T1000 (cell line): ENCODE measurements around the gene ZCCHC10.
"Not testable (repeated sequence)": the region's sequence is repeated elsewhere in the genome, so short reads cannot be mapped to it uniquely, and the experiment has no call there.

Experiments
- DNase-seq: peaks from one replicate; lab custom pipeline; 2025; ENCODE audit warnings: mixed read lengths; lab: John Stamatoyannopoulos, UW

Gene ZCCHC10

DNA sequence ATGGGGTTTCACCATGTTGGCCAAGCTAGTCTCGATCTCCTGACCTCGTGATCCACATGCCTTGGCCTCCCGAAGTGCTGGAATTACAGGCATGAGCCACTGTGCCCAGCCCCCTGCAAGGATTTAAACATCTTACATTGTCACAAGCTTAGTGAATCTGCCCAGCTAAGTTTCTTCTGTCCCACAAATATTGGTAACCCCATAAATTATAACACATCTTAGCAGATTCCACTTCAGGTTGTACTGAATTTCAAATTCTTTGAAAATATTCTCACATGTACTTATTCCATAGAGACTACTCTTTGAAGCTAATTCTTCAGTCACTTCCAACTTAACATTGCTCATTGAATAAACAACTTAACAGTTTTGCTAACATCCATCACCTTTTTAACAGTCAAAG lies 49.5 kb downstream of the ZCCHC10 start:
- no peak for DNase-seq

DNA sequence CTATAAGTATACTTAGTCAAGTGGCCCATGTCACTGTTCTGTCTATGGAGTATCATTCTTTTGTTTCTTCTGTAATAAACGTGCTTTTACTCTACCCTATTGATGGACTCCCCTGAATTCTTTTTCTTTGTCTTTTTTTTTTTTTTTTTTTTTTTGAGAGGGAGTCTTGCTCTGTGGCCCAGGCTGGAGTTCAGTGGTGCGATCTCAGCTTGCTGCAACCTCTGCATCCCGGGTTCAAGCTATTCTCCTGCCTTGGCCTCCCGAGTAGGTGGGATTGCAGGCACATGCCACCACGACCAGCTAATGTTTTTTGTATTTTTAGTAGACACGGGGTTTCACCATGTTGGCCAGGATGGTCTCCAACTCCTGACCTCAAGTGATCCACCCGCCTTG lies 53.9 kb downstream of the ZCCHC10 start:
- not testable (repeated sequence) for DNase-seq

DNA sequence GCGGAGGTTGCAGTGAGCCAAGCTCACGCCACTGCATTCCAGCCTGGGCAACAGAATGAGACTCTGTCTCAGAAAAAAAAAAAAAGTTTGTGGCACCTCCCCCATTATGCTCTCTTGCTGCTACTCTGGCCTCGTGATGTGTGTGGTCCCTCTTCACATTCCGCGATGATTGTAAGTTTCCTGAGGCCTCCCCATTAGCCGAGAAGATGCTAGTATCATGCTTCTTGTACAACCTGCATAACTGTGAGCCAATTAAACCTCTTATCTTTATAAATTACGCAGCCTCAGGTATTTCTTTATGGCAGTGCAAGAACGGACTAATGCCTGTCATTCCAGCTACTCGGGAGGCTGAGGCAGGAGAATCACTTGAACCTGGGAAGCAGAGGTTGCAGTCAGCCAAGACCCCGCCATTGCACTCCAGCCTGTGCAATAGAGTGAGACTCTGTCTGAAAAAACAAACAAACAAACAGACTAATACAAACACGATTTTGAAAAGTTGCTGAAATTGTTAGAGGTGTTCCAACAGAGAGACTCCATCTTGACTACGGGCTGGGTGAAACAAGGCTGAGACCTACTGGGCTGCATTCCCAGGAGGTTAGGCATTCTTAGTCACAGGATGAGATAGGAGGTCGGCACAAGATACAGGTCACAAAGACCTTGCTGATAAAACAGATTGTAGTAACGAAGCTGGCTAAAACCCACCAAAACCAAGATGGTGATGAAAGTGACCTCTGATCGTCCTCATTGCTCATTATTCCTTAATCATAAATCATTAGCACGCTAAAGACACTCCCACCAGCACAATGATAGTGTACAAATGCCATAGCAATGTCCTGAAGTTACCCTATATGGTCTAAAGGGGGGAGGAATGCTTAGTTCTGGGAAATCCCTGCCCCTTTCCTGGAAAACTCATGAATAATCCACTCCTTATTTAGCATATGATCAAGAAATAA lies 54.6 kb downstream of the ZCCHC10 start:
- DNase-seq: peak; percentile 21

DNA sequence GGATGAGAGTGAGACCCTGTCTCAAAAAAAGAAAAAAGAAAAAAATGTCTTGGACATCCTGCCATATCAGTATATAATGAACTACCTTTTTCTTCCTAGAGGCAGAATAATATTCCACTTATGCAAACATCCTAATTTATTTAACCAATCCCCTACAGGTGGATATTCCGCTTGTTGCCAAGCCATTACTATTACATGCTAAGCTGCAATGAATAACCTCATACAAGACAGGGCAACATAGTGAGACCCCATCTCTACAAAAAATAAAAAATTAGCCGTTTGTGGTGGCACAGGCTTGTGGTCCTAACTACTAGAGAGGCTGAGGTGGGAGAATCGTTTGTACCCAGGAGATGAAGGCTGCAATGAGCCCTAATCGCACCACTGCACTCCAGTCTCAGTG lies 61.2 kb downstream of the ZCCHC10 start:
- DNase-seq: no peak

DNA sequence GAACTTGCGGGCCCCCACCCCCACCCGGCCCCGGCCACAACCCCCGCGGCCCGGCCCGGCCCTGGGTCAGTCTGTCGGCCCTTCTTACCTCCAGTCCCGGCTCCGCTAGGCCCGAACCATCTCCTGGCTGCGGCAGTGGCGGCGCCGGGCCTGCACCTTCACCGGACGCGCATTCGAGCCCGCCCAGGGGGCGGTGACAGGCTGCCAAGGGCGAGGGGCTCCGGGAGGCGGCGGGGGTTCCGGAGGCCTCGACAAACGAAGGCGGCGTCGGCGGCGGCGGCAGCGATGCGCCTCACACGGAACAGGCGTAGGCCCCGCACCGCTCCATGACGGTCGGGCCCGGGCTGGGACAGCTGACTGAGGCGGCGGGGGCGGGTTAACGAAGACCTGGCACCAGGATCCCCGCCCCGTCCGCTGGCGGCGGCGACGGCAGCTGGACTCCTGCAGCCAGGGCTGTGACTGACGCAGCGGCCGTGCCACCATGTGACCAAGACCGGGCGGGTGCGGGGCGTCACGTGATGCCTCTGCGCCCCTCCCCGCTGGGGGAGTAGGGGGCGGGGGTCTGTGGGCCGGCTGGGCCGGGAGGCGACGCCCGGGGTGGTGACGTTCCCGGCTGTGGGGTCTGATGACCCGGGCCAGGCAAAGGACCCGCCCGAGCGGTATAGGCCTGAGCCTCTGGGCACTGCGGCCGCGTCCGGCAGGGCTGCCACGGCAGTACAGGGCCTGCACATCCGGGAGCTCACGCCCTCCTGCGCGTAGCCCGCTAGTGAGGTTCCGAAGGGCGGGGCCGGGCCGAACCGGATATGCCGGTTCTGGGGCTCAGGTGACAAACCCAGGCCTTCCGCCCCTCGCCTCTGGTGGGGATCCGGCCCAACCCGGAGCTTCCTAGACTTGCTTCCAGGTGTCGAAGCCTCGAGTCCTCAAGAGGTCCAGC lies 62.9 kb downstream of the ZCCHC10 start, which contains the start of gene AFF4:
Gene AFF4, minus strand, starts transcription at position 464 of the 934 bp plus-strand sequence. CDS start 26,445 bp downstream, outside the sequence.
- peak; percentile 90 for DNase-seq

DNA sequence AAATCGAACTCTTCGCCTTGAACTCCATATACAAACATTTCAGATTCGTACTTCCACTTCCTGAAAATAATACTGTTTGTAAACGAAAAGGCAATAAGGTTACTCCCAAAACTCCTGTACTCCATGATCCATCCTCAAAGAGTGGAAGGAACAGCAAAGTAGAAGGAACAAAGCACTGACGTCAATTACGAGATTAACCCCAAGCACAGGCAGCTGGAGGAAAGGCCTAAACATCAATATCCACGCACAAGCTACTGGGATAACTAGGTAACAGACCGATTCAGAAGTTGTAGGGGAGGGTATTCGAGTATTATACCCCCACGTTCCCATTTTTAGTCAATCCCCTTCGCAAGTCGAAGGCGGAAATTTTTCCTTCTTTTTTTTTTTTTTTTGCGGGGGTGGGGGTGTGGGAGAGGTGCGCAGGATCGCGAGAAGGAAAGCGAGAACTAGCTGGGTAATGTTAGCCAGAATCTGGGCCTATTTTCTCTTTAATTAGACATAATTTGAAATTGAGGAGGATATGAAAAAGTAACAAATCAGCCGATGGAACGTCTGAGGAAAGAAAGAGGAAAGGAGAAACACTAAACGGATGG lies 63.8 kb downstream of the ZCCHC10 start:
- DNase-seq: peak; percentile 4

DNA sequence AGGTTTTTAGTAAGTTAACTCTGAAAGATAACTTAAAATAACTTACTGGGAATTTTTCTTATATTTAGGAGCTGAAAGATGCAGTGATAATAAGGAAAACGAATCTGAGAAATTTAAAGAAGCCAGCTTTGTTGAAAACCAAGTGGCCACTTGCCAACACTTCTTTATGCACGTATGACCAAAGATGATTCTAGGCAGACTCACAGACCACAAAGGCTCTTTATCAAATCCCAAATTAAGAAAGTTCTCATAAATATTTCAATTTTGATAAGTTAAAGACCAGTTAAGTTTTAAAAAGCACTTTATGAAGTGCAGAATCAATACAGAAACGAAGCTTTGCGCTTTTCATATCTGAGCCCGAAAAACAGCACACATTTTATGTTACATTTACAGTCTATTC lies 64.5 kb downstream of the ZCCHC10 start:
- no peak for DNase-seq

DNA sequence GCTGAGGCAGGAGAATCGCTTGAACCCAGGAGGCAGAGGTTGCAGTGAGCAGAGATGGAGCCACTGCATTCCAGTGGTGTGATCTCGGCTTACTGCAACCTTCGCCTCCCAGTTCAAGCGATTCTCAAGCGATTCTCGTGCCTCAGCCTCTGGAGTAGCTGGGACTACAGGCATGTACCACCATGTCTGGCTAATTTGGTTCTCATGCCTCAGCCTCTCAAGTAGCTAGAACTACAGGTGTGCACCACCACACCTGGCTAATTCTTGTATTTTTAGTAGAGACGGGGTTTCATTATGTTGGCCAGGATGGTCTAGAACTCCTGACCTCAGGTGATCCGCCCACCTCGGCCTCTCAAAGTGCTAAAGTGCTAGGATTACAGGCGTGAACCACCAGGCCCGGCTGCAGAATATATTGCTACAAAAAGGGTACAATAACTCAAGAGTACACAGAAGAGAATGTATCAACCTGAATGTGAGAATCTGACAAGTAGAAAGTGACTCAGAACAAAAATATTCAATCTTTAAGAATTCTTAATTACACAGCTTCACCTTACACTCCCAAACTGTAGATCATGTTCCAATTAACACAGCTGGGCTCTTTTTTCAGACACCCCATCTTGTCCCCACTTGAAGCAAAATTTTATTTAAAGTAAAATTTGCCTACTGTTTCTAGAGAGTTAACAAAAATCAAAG lies 65.1 kb downstream of the ZCCHC10 start:
- DNase-seq: not testable (repeated sequence)

DNA sequence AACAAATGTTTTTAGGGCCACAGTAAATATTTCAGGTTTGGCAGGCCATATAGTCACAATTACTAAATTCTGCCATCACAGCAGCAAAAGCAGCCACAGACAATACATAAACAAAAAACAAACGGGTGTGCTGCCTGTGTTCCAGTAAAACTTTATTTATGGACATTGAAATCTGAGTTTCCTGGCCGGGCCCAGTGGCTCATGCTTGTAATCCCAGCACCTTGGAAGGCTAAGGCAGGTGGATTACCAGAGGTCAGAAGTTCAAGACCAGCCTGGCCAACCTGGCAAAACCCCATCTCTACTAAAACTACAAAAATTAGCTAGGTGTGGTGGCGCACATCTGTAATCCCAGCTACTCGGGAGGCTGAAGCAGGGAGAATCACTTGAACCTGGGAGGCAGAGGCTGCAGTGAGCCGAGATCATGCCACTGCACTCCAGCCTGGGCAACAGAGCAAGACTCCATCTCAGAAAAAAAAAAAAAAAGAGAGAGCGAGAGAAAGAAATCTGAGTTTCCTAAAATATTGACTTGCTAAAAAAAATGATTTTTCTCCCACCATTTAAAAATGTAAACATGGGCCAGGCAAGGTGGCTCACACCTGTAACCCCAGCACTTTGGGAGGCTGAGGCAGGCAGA lies 70.1 kb downstream of the ZCCHC10 start:
- not testable (repeated sequence) for DNase-seq

DNA sequence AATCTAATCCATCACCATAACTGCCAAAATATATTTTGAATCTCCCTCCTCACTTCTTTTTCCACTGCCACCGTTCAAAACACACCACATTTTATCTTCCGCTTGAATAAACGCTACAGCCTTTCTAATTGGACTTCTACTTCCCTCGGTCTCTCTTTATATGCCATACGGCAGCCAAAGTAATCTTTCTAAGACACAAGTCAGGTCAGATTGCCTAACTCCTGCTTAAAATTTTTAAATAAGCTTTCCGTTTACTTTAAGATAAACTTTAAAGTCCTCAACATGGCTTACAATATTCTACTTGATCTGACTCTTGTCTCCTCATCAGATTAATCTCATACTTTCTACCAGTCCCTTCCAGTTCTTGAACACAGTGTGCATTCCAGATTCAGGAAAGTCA lies 72.6 kb downstream of the ZCCHC10 start:
- no peak for DNase-seq

DNA sequence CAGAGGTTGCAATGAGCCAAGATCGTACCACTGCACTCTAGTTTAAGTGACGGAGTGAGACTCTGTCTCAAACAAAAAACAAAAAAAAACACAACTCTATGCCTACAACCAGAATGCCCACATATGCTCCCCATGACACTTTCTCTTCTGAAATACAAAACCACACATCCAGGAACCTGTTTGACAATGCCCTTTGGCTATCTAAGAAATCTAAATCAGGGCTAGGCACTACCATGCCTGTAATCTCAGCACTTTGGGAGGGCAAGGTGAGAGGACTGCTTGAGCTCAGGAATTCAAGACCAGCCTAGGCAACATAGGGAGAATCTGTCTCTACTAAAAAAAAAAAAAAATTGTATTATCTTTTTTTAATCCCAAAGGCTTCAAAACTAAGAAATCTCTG lies 73.5 kb downstream of the ZCCHC10 start:
- DNase-seq: no peak

DNA sequence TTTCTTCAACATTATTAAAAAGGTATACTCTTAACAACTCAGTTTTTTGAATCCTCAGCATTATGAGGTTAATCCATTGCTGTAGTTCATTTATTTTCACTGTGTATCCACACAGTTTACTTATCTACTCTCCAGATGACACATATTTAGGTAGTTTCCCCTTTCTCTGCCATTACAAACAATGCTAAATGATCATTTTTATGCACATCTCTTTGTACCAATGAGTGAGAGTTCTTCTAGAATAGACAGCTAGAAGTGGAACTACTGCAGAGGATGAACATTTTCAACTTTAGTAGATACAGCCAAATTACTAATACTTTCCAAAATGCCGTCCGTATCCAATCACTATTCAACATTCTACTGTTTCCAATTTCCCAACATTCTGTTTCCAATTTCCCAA lies 74.5 kb downstream of the ZCCHC10 start:
- DNase-seq: no peak

DNA sequence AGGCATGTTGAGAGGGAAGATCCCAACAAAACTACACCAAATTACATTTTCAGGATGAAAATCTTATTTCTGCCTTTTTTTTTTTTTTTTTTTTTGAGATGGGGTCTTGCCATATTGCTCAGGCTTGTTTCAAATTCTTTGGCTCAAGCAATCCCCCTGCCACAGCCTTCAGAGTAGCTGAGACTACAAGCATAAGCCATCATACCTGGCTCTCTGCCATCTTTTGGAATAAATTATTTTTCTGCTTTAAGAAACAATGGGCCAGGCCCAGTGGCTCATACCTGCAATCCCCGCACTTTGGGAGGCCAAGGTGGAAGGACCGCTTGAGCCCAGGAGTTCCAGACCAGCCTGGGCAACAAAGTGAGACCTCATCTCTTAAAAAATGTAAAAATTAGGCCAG lies 77.2 kb downstream of the ZCCHC10 start:
- DNase-seq: no peak

DNA sequence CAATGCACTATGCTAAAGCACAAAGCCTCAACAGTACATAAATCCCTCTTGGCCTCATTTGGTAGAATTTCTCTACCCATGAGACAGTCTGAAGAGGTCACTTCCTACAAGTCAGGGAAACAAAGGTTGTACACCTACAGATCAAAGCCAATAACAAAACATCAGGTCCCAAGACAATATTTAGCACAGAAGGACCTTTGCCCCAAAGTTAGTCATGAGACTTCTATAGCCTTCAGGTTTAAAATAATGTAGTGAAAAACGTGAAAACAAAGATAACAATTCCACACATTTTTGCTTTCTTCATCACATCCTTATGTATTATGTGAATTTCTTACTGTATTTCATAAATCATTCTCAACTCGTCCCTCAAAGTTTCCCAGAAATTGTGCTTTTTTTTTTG lies 78.7 kb downstream of the ZCCHC10 start:
- no peak for DNase-seq
